CD4-positive, alpha-beta T cell treated with Interleukin-2 at 100 ng/mL for 4 hours (primary cell): ENCODE measurements around the gene EMC10.

ENCODE experiments used
- DNase-seq: peaks from one replicate; pipeline ENCODE4 v3.0.0-alpha.2; 2020; ENCODE audit warnings: low spot score

EMC10 gene

DNA sequence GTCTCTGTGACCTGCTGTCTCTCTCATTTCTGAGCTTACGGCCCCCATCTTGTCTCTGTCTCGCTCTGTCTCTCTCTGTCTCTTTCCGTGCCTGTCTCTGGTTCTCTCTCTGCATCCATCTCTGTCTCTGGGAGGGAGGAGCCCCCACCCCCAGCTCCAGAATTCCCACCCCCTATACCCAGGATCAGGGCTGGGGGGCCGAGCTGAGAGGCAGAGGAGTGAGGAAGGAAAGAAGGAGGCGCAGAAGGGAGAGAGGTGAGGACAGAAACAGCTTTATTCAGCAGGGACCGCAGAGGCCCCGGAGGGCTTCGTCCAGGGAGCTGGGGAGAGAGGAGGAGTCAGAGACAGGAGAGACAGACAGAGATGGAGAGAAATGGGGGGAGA, 20.7 kb downstream of the EMC10 start:
- no peak for DNase-seq

DNA sequence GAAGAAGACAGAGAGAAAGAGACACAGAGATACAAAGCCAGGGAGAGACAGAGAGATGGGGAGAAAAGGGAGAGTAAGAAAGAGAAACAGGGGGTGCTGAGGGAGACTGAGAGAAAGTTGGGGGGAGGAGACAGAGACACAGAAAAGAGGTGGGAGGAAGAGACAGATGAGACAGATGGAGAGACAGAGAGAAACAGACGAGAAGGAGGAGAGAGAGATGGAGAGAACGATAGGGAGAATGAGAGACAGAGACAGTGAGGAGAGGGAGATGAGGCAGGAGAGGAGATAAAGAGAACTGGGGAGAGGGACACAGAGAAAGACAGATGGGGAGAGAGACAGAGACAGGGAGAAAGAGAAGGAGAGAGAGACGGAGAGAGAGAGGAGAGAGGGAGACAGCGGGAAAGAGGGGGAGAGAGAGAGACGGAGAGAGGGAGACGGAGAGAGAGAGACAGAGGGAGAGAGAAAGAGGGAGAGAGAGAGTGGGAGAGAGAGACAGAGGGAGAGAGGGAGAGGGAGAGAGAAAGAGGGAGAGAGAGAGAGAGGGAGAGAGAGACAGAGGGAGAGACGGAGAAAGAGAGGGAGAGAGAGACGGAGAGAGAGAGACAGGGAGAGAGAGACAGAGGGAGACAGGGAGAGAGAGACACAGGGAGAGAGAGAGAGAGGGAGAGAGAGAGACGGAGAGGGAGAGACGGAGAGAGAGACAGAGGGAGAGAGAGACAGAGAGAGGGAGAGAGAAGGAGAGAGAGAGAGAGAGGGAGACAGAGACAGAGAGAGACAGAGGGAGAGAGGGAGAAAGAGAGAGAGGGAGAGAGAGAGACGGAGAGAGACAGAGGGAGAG, 22.1 kb downstream of the EMC10 start:
- DNase-seq = no peak

GRCh38 chr19:50500060-50500752, 23.9 kb downstream of the EMC10 start:
- DNase-seq = no peak

DNA sequence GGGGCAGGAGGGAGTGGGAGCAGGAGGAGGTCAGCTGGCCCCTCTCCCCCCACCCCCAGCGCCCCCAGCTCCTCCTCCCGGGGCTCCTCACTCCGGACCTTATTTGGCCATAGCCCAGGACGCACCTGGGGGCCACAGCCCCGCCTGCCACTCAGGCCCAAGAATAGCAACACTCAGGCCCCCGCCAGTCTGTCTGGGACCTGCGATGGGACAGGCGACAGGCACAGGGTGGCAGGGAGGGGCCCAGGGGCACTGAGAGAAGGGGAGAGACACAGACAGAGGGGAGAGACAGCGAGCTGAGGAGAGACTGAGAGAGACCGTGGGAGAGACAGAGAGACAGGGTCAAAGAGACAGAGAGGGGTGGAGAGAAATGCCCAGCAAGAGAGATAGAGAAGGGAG, 24.4 kb downstream of the EMC10 start:
- DNase-seq = no peak

- no peak for DNase-seq
Measured at GRCh38 chr19:50501186-50501567, 24.9 kb downstream of the EMC10 start.

- DNase-seq = no peak
Measured at GRCh38 chr19:50501568-50502475, 25.5 kb downstream of the EMC10 start.

DNA sequence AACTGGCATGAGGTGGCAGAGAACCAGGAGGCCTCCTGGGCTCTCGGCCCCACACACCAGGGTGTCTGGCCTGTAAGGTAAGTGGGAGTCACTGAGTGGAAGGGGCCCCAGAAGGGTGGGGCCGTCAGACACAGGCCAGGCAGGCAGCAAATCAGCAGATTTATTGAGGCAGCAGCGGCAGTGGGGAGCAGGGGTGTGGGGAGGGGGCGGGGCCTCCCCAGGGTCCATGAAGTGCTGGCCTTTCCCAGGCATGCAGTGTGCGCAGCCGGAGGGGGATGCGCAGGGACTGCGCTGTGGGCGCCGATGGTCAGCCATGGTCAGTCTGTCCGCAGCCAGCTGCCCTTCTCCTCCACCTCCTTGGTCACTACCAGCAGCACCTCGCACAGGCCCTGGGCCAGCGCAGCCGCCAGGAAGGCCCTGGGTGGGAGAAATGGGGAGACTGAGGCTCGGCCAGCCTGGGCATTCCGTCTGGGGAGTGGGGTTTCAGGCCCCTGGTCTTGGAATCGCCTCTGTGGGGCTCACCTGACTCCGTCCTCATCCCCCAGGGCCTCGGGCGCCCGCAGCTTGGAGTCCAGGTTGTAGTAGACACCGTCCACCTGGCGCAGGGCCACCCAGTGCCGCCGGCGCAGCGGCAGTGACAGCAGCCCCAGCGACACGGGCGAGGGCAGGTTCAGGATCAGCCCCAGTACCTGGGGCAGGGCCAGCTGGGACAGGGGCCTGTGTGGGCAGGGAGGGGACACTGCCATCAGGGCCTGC, 29.7 kb downstream of the EMC10 start:
- DNase-seq = no peak

- no peak for DNase-seq
Measured at GRCh38 chr19:50506700-50507099, 30.4 kb downstream of the EMC10 start.

DNA sequence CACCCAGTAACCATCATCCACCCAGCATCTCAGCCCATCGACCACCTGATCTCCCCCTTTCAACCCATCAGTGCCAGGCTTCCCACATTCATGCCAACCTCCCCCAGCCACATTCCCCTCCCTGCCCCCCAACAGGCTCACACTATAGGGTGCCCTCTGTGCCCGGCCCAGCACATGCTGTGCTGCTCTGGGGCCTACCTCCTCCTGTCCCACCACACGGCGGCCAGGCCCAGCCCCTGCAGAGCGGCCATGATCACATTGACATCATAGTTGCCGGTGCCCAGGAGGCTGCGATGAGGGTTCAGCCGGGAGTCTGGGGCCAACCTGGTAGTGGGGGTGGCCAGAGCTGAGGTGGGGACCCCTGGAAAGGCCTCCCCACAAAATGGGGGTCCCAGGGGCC, 31.1 kb downstream of the EMC10 start:
- DNase-seq = no peak

DNA sequence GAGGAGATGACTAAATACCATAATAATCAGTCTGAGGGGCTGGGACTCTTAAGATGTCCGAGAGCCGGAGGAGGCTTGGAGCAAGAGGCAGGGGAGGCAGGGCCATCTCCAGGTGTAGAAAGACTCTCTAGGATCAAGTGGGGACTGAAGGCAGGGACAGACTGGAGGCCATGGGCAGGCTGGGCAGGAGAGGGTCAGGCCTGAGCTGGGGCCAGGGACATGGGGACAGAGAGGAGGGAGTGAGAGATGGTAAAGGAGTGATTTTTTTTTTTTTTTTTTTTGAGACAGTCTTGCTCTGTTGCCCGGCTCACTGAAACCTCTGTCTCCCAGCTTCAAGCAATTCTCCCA, 32.5 kb downstream of the EMC10 start:
- DNase-seq = no peak

GRCh38 chr19:50509366-50509765, 33.1 kb downstream of the EMC10 start:
- DNase-seq = no peak

GRCh38 chr19:50510121-50510670, 33.9 kb downstream of the EMC10 start:
- no peak for DNase-seq

GRCh38 chr19:50510700-50511068, 34.4 kb downstream of the EMC10 start:
- DNase-seq = no peak

- peak; percentile 98 for DNase-seq
Measured at GRCh38 chr19:50511069-50511822, 34.9 kb downstream of the EMC10 start, which contains the start of gene JOSD2. Gene JOSD2, minus strand, starts transcription at chr19:50511191. Its CDS starts 760 bp downstream, at chr19:50510431.

GRCh38 chr19:50512112-50512998, 36.0 kb downstream of the EMC10 start:
- DNase-seq = no peak

- DNase-seq = no peak
Measured at GRCh38 chr19:50512999-50513745, 36.9 kb downstream of the EMC10 start.

- DNase-seq = no peak
Measured at GRCh38 chr19:50513746-50514345, 37.5 kb downstream of the EMC10 start, which contains the start of gene ASPDH. Gene ASPDH, minus strand, starts transcription at chr19:50513913. Its CDS starts 90 bp downstream, at chr19:50513823.
